OCI-LY3 (cell line): Measurements from ENCODE around the gene CCDC74B.

ENCODE experiments used
- CTCF ChIP-seq: fragments of 200-600, 300-600 bp; sonication (generic); IDR thresholded peaks from 2 replicates; pipeline ENCODE4 v1.5.1; 2014; ENCODE audit warnings: antibody characterized with exemption, low read length, low read depth
- EZH2phosphoT487 ChIP-seq: fragments of 200-600 bp; shearing (Covaris generic); IDR thresholded peaks from 2 replicates; pipeline ENCODE4 v1.6.1; 2018; ENCODE audit warnings: antibody characterized with exemption, mixed run types, low read depth

DNA sequence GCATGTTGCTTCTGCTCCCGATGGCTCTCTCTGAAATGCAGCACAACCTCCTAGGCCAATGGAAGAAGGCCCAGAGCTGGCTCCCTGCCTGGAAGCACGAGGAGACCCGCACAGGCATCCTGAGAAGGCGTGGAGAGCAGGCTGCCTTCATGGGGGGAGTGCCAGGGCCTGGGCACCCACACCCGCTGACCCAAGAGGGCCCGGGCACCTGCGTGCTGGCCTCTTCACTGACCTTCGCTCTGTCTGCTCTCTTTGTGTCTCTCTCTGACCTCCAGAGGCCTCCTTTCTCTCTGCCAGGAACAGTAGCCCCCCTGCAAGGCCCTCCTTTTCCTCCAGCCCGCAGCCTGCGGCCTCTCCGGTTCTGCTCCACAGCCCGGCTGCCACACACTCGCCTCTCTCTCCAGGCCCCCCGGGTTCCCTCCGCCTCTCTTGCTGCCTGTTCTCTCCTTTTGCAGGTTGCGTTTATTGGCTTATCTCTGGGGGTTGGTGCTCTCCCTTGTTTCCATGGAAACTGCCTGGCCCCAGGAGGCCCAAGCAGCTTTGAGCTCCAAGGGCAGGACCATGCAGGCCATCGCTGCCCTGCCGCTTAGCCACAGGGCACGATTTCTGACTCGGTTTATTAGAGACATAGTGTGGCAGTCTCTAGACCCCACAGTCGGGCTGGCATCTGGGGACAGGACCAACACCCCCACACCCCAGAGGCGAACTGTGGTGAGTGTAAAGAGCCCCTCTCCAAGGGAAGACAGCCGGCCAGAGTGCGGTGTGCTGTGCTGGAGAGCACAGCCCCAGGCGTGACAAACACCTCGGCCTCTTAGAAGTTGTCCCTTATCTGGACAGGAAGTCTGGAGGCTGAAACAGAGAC is 38.8 kb upstream of the CCDC74B start:
- no peak for TF ChIP-seq CTCF
- no peak for TF ChIP-seq EZH2phosphoT487
